H1 (cell line): ENCODE measurements around the gene LYPD6B. TPM values are rescaled to one million over a fixed set of nuclear protein-coding genes. Genes with fewer than 3 reads are reported as not detected.

Source experiments
- CHD7 ChIP-seq: fragments of 300-600 bp; sonication (generic); IDR thresholded peaks from 2 replicates; pipeline ENCODE4 v1.7.1; 2012; ENCODE audit warnings: low read length, moderate library complexity, mild to moderate bottlenecking, inconsistent platforms; ENCODE audit not compliant: insufficient replicate concordance
- GABPA ChIP-seq: IDR thresholded peaks from 2 replicates; pipeline ENCODE4 v1.6.1; 2011; ENCODE audit warnings: mild to moderate bottlenecking, low read length, moderate library complexity, borderline replicate concordance; ENCODE audit not compliant: insufficient read depth
- KDM5A ChIP-seq: fragments of 200-600 bp; IDR thresholded peaks from 2 replicates; pipeline ENCODE4 v1.7.1; 2012; ENCODE audit warnings: mild to moderate bottlenecking, low read length, inconsistent platforms, mixed read lengths
- NANOG ChIP-seq: IDR thresholded peaks from 2 replicates; pipeline ENCODE4 v1.6.1; 2011; ENCODE audit warnings: low read length, low read depth, mild to moderate bottlenecking, inconsistent platforms; ENCODE audit not compliant: insufficient read depth, poor library complexity, severe bottlenecking
- PHF8 ChIP-seq: fragments of 200-600 bp; sonication (generic); conservative IDR thresholded peaks from 2 replicates; pipeline ENCODE4 v1.7.1; 2012; ENCODE audit warnings: low read depth, mild to moderate bottlenecking, inconsistent platforms, low read length, moderate library complexity
- SIX5 ChIP-seq: IDR thresholded peaks from 2 replicates; pipeline ENCODE4 v1.6.1; 2011; ENCODE audit warnings: mild to moderate bottlenecking, low read depth, low read length
- SP2 ChIP-seq: IDR thresholded peaks from 2 replicates; pipeline ENCODE4 v1.6.1; 2012; ENCODE audit warnings: mild to moderate bottlenecking, low read length, inconsistent platforms
- TEAD4 ChIP-seq: IDR thresholded peaks from 2 replicates; pipeline ENCODE4 v1.6.1; 2012; ENCODE audit warnings: low read depth, low read length, inconsistent platforms, mixed read lengths
- polyA plus RNA-seq, 7 experiments: library from polyadenylated mRNA; depleted of rRNA in 3 of 7; stranded (reverse) in 5 of 7; unstranded in 2 of 7; fragments of >200 nt in 5 of 7; fragments of 200-250 nt in 2 of 7; gene quantifications; 1 replicate in 5 of 7; 2 replicates in 1 of 7; 4 replicates in 1 of 7; pipeline versions ENCODE4 v1.2.1 to v1.2.3, GENCODE V29; 2011 to 2013; ENCODE audit warnings: missing spikeins in 2 of 7, mixed read lengths in 2 of 7
- total RNA-seq: library from RNA; stranded (reverse); fragmentation: NEBNext Ultra II Directional; extraction: Animal tissue kit (Norgen Biotek cat#: 25700); gene quantifications from 2 replicates; pipeline ENCODE4 v1.2.1, GENCODE V29; 2021
- TF ChIP-seq, protein P1 (sequence below): IDR thresholded peaks from 2 replicates; pipeline ENCODE4 v1.6.1; 2011; ENCODE audit warnings: low read length, improper control_type of control experiment

Gene LYPD6B
- total and polyA plus RNA-seq, 2 of the 8 experiments (the other 6 are each of a cell fraction or from before 2014, with no cell fraction given), result 2.2 to 3.5 TPM

- TF ChIP-seq CHD7 (no peak), PHF8 (no peak), GABPA (no peak), SP2 (no peak), TEAD4 (no peak), KDM5A (no peak), SIX5 (no peak), NANOG (no peak)
- TF ChIP-seq, protein P1, sequence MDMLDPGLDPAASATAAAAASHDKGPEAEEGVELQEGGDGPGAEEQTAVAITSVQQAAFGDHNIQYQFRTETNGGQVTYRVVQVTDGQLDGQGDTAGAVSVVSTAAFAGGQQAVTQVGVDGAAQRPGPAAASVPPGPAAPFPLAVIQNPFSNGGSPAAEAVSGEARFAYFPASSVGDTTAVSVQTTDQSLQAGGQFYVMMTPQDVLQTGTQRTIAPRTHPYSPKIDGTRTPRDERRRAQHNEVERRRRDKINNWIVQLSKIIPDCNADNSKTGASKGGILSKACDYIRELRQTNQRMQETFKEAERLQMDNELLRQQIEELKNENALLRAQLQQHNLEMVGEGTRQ, result no peak
Observed at GRCh38 chr2:149094217-149095015, 55.9 kb downstream of the LYPD6B start (continued).
